Bronchial epithelial cell (primary cell): ENCODE results near the gene LRMDA. TPM values are rescaled to one million over a fixed set of nuclear protein-coding genes. Genes with fewer than 3 reads are reported as not detected.

Experiments used
- DNase-seq: peaks from one replicate; pipeline ENCODE4 v3.0.0-alpha.2; 2010; ENCODE audit warnings: low read depth
- FAIRE-seq: peaks from 2 replicates; lab custom pipeline; 2011; peaks lifted over from hg19 to GRCh38; lab: Jason Lieb, UNC
- H3K27me3 ChIP-seq: 2 replicates; pipeline ENCODE4 v1.5.1; 2011; ENCODE audit warnings: low read length; ENCODE audit not compliant: control insufficient read depth, insufficient read depth
- H3K36me3 ChIP-seq: 2 replicates; pipeline ENCODE4 v1.5.1; 2011; ENCODE audit warnings: low read length; ENCODE audit not compliant: control insufficient read depth, insufficient read depth
- H3K4me3 ChIP-seq: 2 replicates; pipeline ENCODE4 v1.5.1; 2011; ENCODE audit warnings: mild to moderate bottlenecking, low read depth, low read length, control low read depth
- CTCF ChIP-seq: IDR thresholded peaks from 2 replicates; pipeline ENCODE4 v1.5.1; 2011; ENCODE audit warnings: mild to moderate bottlenecking, moderate library complexity, low read length, control low read depth, inconsistent platforms; ENCODE audit not compliant: insufficient read depth, severe bottlenecking
- total RNA-seq: library from RNA; depleted of rRNA; stranded (reverse); fragments of >200 nt; gene quantifications from 2 replicates; pipeline ENCODE4 v1.2.1, GENCODE V29; 2014

Gene LRMDA
- total RNA-seq, 1 donor from 2014 or later: 1.6 TPM

- no peaks in the 10 kb centered on the region for H3K36me3 ChIP-seq
- no peak for FAIRE-seq
- no peak for TF ChIP-seq CTCF
Observed at GRCh38 chr10:75630746-75631145, 199.3 kb downstream of the LRMDA start.

DNA sequence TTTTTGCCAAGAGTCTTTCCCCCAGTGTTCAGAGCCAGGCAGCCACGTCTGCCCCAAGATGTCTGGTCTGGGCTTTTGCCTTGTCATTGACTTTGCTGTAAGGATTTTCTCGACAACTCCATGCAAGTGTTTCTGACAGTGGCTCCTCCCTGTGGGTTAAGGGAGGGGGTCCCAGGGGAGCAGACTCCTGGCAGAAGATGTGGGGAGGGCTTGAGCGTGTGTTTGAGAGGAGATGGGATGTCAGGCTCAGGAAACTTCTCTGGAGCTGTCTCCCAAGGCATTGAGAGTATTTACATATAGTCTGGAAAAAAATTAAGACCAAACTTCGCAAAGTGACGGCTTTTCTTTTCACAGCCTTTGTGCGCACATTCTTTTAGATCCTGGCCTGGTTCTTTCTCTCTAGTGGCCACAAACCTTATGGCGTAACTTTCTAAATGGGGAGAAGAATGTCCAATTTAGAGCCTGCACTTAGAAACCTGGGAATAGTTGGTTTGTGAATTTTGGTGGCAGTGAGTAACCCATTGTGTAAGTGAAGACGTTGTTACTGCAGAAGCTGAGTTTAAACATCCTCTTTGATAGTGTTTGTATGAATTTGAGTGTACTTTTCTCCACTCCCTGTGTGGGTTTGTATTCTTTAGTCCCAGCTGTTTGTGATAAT, 201.5 kb downstream of the LRMDA start:
- Histone ChIP-seq H3K36me3 (no peaks in the 10 kb centered on the region), H3K4me3 (no peak overlapping the region), H3K27me3 (no peaks in the 10 kb centered on the region)
- no peak for TF ChIP-seq CTCF
- FAIRE-seq (no peak), DNase-seq (no peak)

More at GRCh38 chr10:75630746-75631145, 199.3 kb downstream of the LRMDA start:
- H3K27me3 ChIP-seq: no peaks in the 10 kb centered on the region
- H3K4me3 ChIP-seq: no peak overlapping the region
- peak; percentile 10 for DNase-seq

DNA sequence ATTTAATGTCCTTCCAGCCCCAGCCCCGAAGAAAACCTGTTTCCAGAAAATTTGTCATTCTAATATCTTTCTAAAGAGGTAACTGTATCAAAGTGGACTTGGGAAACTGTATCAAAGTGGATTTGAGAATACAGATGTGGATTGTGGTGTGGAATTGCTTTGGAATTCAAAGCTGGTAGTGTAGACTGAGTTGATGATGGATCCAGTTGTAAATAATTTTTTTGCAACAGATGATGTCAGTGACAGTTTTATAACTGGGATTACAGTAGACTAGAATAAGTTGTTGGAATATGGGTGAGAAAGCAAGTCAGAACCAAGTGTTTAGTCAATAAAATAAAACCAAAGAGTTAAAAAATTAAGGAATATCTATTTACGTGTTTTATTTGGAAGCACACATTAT, 202.1 kb downstream of the LRMDA start:
- FAIRE-seq: no peak
- DNase-seq: no peak
- no peak for TF ChIP-seq CTCF
- Histone ChIP-seq H3K27me3 (no peaks in the 10 kb centered on the region), H3K36me3 (no peaks in the 10 kb centered on the region), H3K4me3 (no peak overlapping the region)

- Histone ChIP-seq H3K4me3 (no peak overlapping the region), H3K27me3 (no peaks in the 10 kb centered on the region), H3K36me3 (no peaks in the 10 kb centered on the region)
- FAIRE-seq (no peak), DNase-seq (no peak)
- TF ChIP-seq CTCF: no peak
Observed at GRCh38 chr10:75634947-75635346, 203.5 kb downstream of the LRMDA start.

- no peak for TF ChIP-seq CTCF
- no peak for FAIRE-seq
- Histone ChIP-seq H3K36me3 (no peaks in the 10 kb centered on the region), H3K4me3 (no peak overlapping the region), H3K27me3 (no peaks in the 10 kb centered on the region)
- DNase-seq: no peak
Observed at GRCh38 chr10:75638752-75639151, 207.3 kb downstream of the LRMDA start.

GRCh38 chr10:75639736-75640135, 208.3 kb downstream of the LRMDA start:
- FAIRE-seq (no peak), DNase-seq (no peak)
- H3K4me3 ChIP-seq: no peak overlapping the region
- H3K36me3 ChIP-seq: no peaks in the 10 kb centered on the region
- no peaks in the 10 kb centered on the region for H3K27me3 ChIP-seq
- TF ChIP-seq CTCF: no peak
